Neural progenitor cell (in vitro differentiated cells): ENCODE measurements around the gene CDH23. TPM values are rescaled to one million over a fixed set of nuclear protein-coding genes. Genes with fewer than 3 reads are reported as not detected.

Experiments
- DNase-seq: peaks from one replicate; pipeline ENCODE4 v3.0.0-alpha.2; 2016; ENCODE audit warnings: low spot score
- H2AFZ ChIP-seq: fragments of 200-600 bp; sonication (generic); replicated peaks from 2 replicates; pipeline ENCODE4 v1.6.1; 2016; ENCODE audit warnings: antibody characterized with exemption
- H3F3A ChIP-seq: fragments of 200-600 bp; sonication (generic); 2 replicates; pipeline ENCODE4 v1.6.1; 2016; ENCODE audit warnings: antibody characterized with exemption, low read depth
- H3K27ac ChIP-seq: fragments of 200-600 bp; sonication (generic); 2 replicates; pipeline ENCODE4 v1.5.1; 2016; ENCODE audit warnings: mild to moderate bottlenecking
- H3K27me3 ChIP-seq: fragments of 200-600 bp; sonication (generic); 2 replicates; pipeline ENCODE4 v1.6.1; 2016; ENCODE audit warnings: mild to moderate bottlenecking, moderate library complexity
- H3K36me3 ChIP-seq: fragments of 200-600 bp; sonication (generic); 2 replicates; pipeline ENCODE4 v1.5.1; 2016
- H3K4me1 ChIP-seq: fragments of 200-600 bp; sonication (generic); 2 replicates; pipeline ENCODE4 v1.6.1; 2016; ENCODE audit warnings: mixed run types
- H3K4me2 ChIP-seq: fragments of 200-600 bp; sonication (generic); 2 replicates; pipeline ENCODE4 v1.6.1; 2016
- H3K4me3 ChIP-seq: fragments of 200-600 bp; sonication (generic); 2 replicates; pipeline ENCODE4 v1.5.1; 2016
- H3K79me2 ChIP-seq: fragments of 200-600 bp; sonication (generic); 2 replicates; pipeline ENCODE4 v1.6.1; 2016; ENCODE audit warnings: low read depth
- H3K9ac ChIP-seq: fragments of 200-600 bp; sonication (generic); 2 replicates; pipeline ENCODE4 v1.6.1; 2016
- H3K9me3 ChIP-seq: fragments of 200-600 bp; sonication (generic); 2 replicates; pipeline ENCODE4 v1.5.1; 2016; ENCODE audit warnings: low read depth
- H4K20me1 ChIP-seq: fragments of 200-600 bp; sonication (generic); 2 replicates; pipeline ENCODE4 v1.6.1; 2016; ENCODE audit warnings: low read depth
- H3K27ac Mint-ChIP-seq: 3 replicates; pipeline ENCODE4 v1.8.0; 2021; ENCODE audit warnings: mixed read lengths
- H3K27me3 Mint-ChIP-seq: 2 replicates; pipeline ENCODE4 v1.8.0; 2022; ENCODE audit warnings: low read depth, mild to moderate bottlenecking, inconsistent platforms, moderate library complexity, mixed read lengths; ENCODE audit not compliant: insufficient read depth
- H3K36me3 Mint-ChIP-seq: 3 replicates; pipeline ENCODE4 v1.8.0; 2021; ENCODE audit warnings: mixed read lengths
- H3K4me1 Mint-ChIP-seq: 3 replicates; pipeline ENCODE4 v1.8.0; 2021; ENCODE audit warnings: mixed read lengths
- H3K4me3 Mint-ChIP-seq: 3 replicates; pipeline ENCODE4 v1.8.0; 2021; ENCODE audit warnings: mild to moderate bottlenecking, moderate library complexity, mixed read lengths
- H3K9me3 Mint-ChIP-seq: 3 replicates; pipeline ENCODE4 v1.8.0; 2020; ENCODE audit warnings: mixed read lengths
- CTCF ChIP-seq: fragments of 200-600 bp; sonication (generic); IDR thresholded peaks from 2 replicates; pipeline ENCODE4 v1.5.1; 2017; ENCODE audit warnings: antibody characterized with exemption, mild to moderate bottlenecking
- EZH2 ChIP-seq: fragments of 200-600 bp; sonication (generic); IDR thresholded peaks from 2 replicates; pipeline ENCODE4 v1.6.1; 2017; ENCODE audit warnings: antibody characterized with exemption, mild to moderate bottlenecking, moderate library complexity
- EZH2phosphoT487 ChIP-seq: fragments of 200-600 bp; sonication (generic); IDR thresholded peaks from 2 replicates; pipeline ENCODE4 v1.6.1; 2017; ENCODE audit warnings: antibody characterized with exemption
- total RNA-seq: library from RNA; depleted of rRNA; stranded (reverse); fragments of >200 nt; gene quantifications from 2 replicates; pipeline ENCODE4 v1.2.3, GENCODE V29; 2015; ENCODE audit warnings: low replicate concordance

CDH23 gene
- total RNA-seq, 1 donor from 2014 or later, result 5.9 TPM

DNA sequence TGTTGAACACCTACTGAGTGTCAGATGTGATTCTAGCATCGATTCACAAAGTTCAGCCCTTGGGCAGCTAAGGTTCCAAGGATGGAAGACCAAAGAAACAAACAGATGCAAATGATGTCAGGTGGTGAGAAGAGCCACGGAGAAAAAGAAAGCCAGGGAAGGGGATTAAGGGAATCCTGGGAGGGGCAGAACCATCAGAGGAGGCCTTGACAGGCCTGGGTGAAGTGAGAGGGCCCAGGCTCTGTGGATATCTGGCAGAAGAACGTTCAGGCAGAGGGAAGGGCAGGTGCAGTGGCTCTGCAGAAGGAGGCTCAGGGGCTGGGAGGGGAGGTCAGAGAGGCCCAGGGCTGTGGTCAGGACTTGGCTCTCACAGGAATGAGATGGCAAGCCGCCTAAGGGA is 232.4 kb downstream of the CDH23 start:
- no peak for TF ChIP-seq CTCF
- no peak for TF ChIP-seq EZH2
- no peak for TF ChIP-seq EZH2phosphoT487
- Mint-ChIP-seq H3K36me3 (no peaks in the 10 kb centered on the region), H3K4me3 (no peak overlapping the region), H3K27ac (peak overlapping the region; percentile 87), H3K4me1 (peaks cover 83% of the 10 kb centered on the region), H3K9me3 (no peaks in the 10 kb centered on the region), H3K27me3 (peaks cover 29% of the 10 kb centered on the region)
- H3K27me3 ChIP-seq, result no peaks in the 10 kb centered on the region
- no peak overlapping the region for H3K4me3 ChIP-seq
- DNase-seq, result peak; percentile 52
- peak overlapping the region; percentile 16 for H3K4me2 ChIP-seq
- H3K79me2 ChIP-seq, result no peaks in the 10 kb centered on the region
- peaks cover 68% of the 10 kb centered on the region for H3F3A ChIP-seq
- H3K9me3 ChIP-seq, result no peaks in the 10 kb centered on the region
- no peaks in the 10 kb centered on the region for H3K36me3 ChIP-seq
- no peaks in the 10 kb centered on the region for H4K20me1 ChIP-seq
- peak overlapping the region; percentile 61 for H3K27ac ChIP-seq
- peaks cover 85% of the 10 kb centered on the region for H3K4me1 ChIP-seq
- H3K9ac ChIP-seq, result no peak overlapping the region
- no peak overlapping the region for H2AFZ ChIP-seq

GRCh38 chr10:71630168-71630567 is 233.4 kb downstream of the CDH23 start:
- no peaks in the 10 kb centered on the region for H3K36me3 Mint-ChIP-seq
- no peak for DNase-seq
- H3K27me3 Mint-ChIP-seq, result peaks cover 33% of the 10 kb centered on the region
- Histone ChIP-seq H3K9ac (no peak overlapping the region), H3K36me3 (no peaks in the 10 kb centered on the region), H2AFZ (no peak overlapping the region), H3K4me3 (no peak overlapping the region), H4K20me1 (no peaks in the 10 kb centered on the region), H3K27ac (no peak overlapping the region), H3K27me3 (no peaks in the 10 kb centered on the region), H3K9me3 (no peaks in the 10 kb centered on the region), H3K79me2 (no peaks in the 10 kb centered on the region), H3K4me2 (peak overlapping the region; percentile 1), H3K4me1 (peaks cover 88% of the 10 kb centered on the region), H3F3A (peaks cover 70% of the 10 kb centered on the region)
- H3K4me3 Mint-ChIP-seq, result peak overlapping the region; percentile 1
- H3K9me3 Mint-ChIP-seq, result no peaks in the 10 kb centered on the region
- H3K27ac Mint-ChIP-seq, result peak overlapping the region; percentile 17
- TF ChIP-seq CTCF, result no peak
- TF ChIP-seq EZH2, result no peak
- no peak for TF ChIP-seq EZH2phosphoT487
- H3K4me1 Mint-ChIP-seq, result peaks cover 85% of the 10 kb centered on the region

- Mint-ChIP-seq H3K27me3 (peaks cover 33% of the 10 kb centered on the region), H3K36me3 (no peaks in the 10 kb centered on the region), H3K27ac (peak overlapping the region; percentile 13), H3K4me3 (peak overlapping the region; percentile 71), H3K9me3 (no peaks in the 10 kb centered on the region), H3K4me1 (peaks cover 86% of the 10 kb centered on the region)
- Histone ChIP-seq H3K4me2 (peak overlapping the region; percentile 76), H3F3A (peaks cover 72% of the 10 kb centered on the region), H3K9me3 (no peaks in the 10 kb centered on the region), H3K4me1 (peaks cover 88% of the 10 kb centered on the region), H3K27ac (peak overlapping the region; percentile 70), H3K4me3 (peak overlapping the region; percentile 29), H4K20me1 (no peaks in the 10 kb centered on the region), H3K9ac (no peak overlapping the region), H3K27me3 (no peaks in the 10 kb centered on the region), H3K79me2 (no peaks in the 10 kb centered on the region), H3K36me3 (no peaks in the 10 kb centered on the region), H2AFZ (no peak overlapping the region)
- no peak for TF ChIP-seq EZH2phosphoT487
- TF ChIP-seq EZH2, result no peak
- no peak for TF ChIP-seq CTCF
- peak; percentile 87 for DNase-seq
These were observed 234.5 kb downstream of the CDH23 start for GRCh38 chr10:71631007-71631861.
